ENCODE data around the gene UCP3.
A peak's percentile ranks its signal among the peaks of the same experiment; 100 is the strongest.

The UCP3 gene

GRCh38 chr11:73950869-73951710 lies 57.8 kb downstream of the UCP3 start, which contains the start of gene DNAJB13:
Gene DNAJB13 (plus strand): TSS chr11:73951026. CDS start chr11:73951070, 44 bp downstream.
- Histone ChIP-seq H3K14ac (ENCODE audit: low read length in 2 of 2) (no peak within 1 kb of the TSS), H3K4me2 (ENCODE audit: low read length, poor library complexity, severe bottlenecking) (no peak within 1 kb of the TSS), H4K8ac (ENCODE audit: low read length) (no peak within 1 kb of the TSS), H3K9me3 (ENCODE audit: control insufficient read depth, low read length) (peaks cover 5% of the 10 kb centered on the region), H3K4ac (ENCODE audit: low read depth in 1 of 2, low read length in 2 of 2) (no peak within 1 kb of the TSS), H3K36me3 (ENCODE audit: control insufficient read depth in 1 of 2, insufficient read depth in 2 of 2, low read depth in 1 of 2, low read length in 2 of 2) (peaks cover 0 to 10% of the 10 kb centered on the region in 2 experiments), H3K79me1 (replicated peaks; ENCODE audit: low read length, poor library complexity, severe bottlenecking) (no peaks in the 10 kb centered on the region), H3K27me3 (ENCODE audit: control insufficient read depth in 1 of 2, insufficient read depth in 1 of 2, low read length in 2 of 2) (no peaks in the 10 kb centered on the region), H3K23ac (ENCODE audit: low read length in 2 of 2) (no peak within 1 kb of the TSS), H2BK5ac (ENCODE audit: low read depth, low read length, poor library complexity, severe bottlenecking) (no peak within 1 kb of the TSS), H3K9ac (ENCODE audit: low read length) (no peak within 1 kb of the TSS), H4K91ac (ENCODE audit: low read length) (no peak within 1 kb of the TSS), H2BK15ac (ENCODE audit: low read depth, poor library complexity, severe bottlenecking) (no peak within 1 kb of the TSS), H2BK120ac (ENCODE audit: low read depth, low read length) (no peak within 1 kb of the TSS), H3K4me1 (ENCODE audit: control insufficient read depth, insufficient read depth, low read depth, low read length) (peaks cover 20% of the 10 kb centered on the region), H3K27ac (ENCODE audit: low read length, poor library complexity, severe bottlenecking) (peak within 1 kb of the TSS; percentile 93), H3K18ac (ENCODE audit: low read depth in 1 of 2, low read length in 2 of 2) (no peak within 1 kb of the TSS), H2BK12ac (ENCODE audit: low read length in 2 of 2) (no peak within 1 kb of the TSS), H2AFZ (ENCODE audit: low read depth, low read length) (no peak within 1 kb of the TSS), H3K4me3 (ENCODE audit: insufficient read depth in 1 of 2, low read depth in 1 of 2, low read length in 2 of 2) (no peak within 1 kb of the TSS), H2AK5ac (ENCODE audit: low read length, severe bottlenecking) (peak within 1 kb of the TSS; percentile 8)
- WGBS = 74% methylated on average over 12 of the region's 12 CpGs
- DNase-seq = peak; percentile 73

Measured in mesenchymal stem cell (in vitro differentiated cells and primary cell).